T47D (cell line): Measurements from ENCODE around the gene HEY2.
"Not testable (repeated sequence)": the region's sequence is repeated elsewhere in the genome, so short reads cannot be mapped to it uniquely, and the experiment has no call there.

Experiments
- DNase-seq, 2 experiments: peaks; one replicate each; pipeline versions ENCODE4 v3.0.0 to v3.0.0-alpha.2; 2011 to 2012; ENCODE audit warnings: low read depth in 1 of 2, low spot score in 1 of 2
- JUND ChIP-seq: IDR thresholded peaks from 2 replicates; pipeline ENCODE4 v1.6.1; 2012; ENCODE audit warnings: low read depth
- in situ Hi-C: cut with HindIII; loops from 2 replicates; pipeline ENCODE4 v1.10.0; 2016; ENCODE audit warnings: low sequenced_read_pairs, low pct_unique_long_range_greater_than_20kb

The HEY2 gene

GRCh38 chr6:125749173-125749864, at the start of gene HEY2:
Gene HEY2, plus strand, starts transcription at chr6:125749632. Its CDS starts 145 bp downstream, at chr6:125749777.
- peak; percentile 93 to 94 for DNase-seq
- no peak for TF ChIP-seq JUND
- in situ Hi-C loops = no loop called here

GRCh38 chr6:125700581-125701353, 48.7 kb upstream of the HEY2 start:
- TF ChIP-seq JUND = no peak
- in situ Hi-C loops = no loop called here
- no peak for DNase-seq

GRCh38 chr6:125701354-125701668, 48.1 kb upstream of the HEY2 start:
- DNase-seq = no peak
- in situ Hi-C loops = no loop called here
- TF ChIP-seq JUND = no peak

- in situ Hi-C loops, DNase-seq: not testable (repeated sequence)
Observed at GRCh38 chr6:125703882-125704281, 45.5 kb upstream of the HEY2 start.

- TF ChIP-seq JUND = no peak
- DNase-seq = no peak
- in situ Hi-C loops = no loop called here
Observed at GRCh38 chr6:125707615-125708243, 41.7 kb upstream of the HEY2 start.

GRCh38 chr6:125711013-125711675, 38.3 kb upstream of the HEY2 start:
- in situ Hi-C loops = no loop called here
- TF ChIP-seq JUND = no peak
- no peak for DNase-seq

GRCh38 chr6:125714441-125715090, 34.9 kb upstream of the HEY2 start:
- DNase-seq = no peak
- TF ChIP-seq JUND = no peak
- in situ Hi-C loops = no loop called here

- no peak; the same call in 1 of the 2 replicates for TF ChIP-seq JUND
- in situ Hi-C loops = no loop called here
- DNase-seq = peak in 1 of 2 experiments; percentile 93
Observed at GRCh38 chr6:125717120-125717731, 32.2 kb upstream of the HEY2 start.

- peak; percentile 29; the same call in 1 of the 2 replicates for TF ChIP-seq JUND
- peak in 1 of 2 experiments; percentile 86 for DNase-seq
- in situ Hi-C loops = no loop called here
Observed at GRCh38 chr6:125718109-125718508, 31.3 kb upstream of the HEY2 start.

GRCh38 chr6:125722886-125723285, 26.5 kb upstream of the HEY2 start:
- in situ Hi-C loops = no loop called here
- no peak for TF ChIP-seq JUND
- no peak for DNase-seq

GRCh38 chr6:125727216-125727615, 22.2 kb upstream of the HEY2 start:
- in situ Hi-C loops = no loop called here
- no peak for DNase-seq

GRCh38 chr6:125728739-125729138, 20.7 kb upstream of the HEY2 start:
- TF ChIP-seq JUND = no peak
- DNase-seq = no peak
- in situ Hi-C loops = no loop called here

More at GRCh38 chr6:125727216-125727615, 22.2 kb upstream of the HEY2 start:
- no peak for TF ChIP-seq JUND
